ENCODE measurements around the gene STBD1.

The STBD1 gene

DNA sequence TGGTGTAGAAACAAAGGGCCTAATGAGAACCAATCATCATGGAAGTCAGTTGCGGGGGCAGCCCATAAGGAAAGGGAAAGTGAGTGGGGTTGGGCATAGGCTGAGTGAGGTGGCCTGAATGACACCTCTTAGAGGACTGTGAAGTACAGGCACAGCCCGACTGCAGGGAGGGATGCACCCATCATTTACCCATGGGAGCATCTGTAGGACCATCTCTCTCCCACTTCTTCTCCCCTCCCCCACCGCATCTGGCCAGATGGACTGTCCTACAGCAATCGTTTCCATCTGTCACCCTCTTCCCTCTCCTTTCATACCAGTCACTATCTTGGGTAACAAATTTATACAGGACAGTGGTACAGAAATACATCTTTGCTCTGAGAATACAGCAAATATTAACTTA is 4.2 kb downstream of the STBD1 start:
- peak; percentile 26 for DNase-seq
- Histone ChIP-seq H3K4me1 (peaks cover 19% of the 10 kb centered on the region), H3K27me3 (no peaks in the 10 kb centered on the region), H3K36me3 (no peaks in the 10 kb centered on the region), H3K4me3 (ENCODE audit: low read depth, low read length) (no peak overlapping the region), H3K9me3 (no peaks in the 10 kb centered on the region)
- no peak for TF ChIP-seq CTCF (IDR thresholded peaks at IDR 0.05; ENCODE audit: low read depth, low read length)

GRCh38 chr4:76311896-76312331 is 5.4 kb downstream of the STBD1 start:
- Histone ChIP-seq H3K9me3 (no peaks in the 10 kb centered on the region), H3K4me3 (ENCODE audit: low read depth, low read length) (no peak overlapping the region), H3K36me3 (no peaks in the 10 kb centered on the region), H3K27me3 (no peaks in the 10 kb centered on the region), H3K4me1 (peaks cover 19% of the 10 kb centered on the region)
- DNase-seq = no peak
- TF ChIP-seq CTCF (IDR thresholded peaks at IDR 0.05; ENCODE audit: low read depth, low read length) = no peak

GRCh38 chr4:76312457-76312856 is 5.9 kb downstream of the STBD1 start:
- no peaks in the 10 kb centered on the region for H3K36me3 ChIP-seq
- DNase-seq = no peak
- no peak overlapping the region for H3K4me3 ChIP-seq (ENCODE audit: low read depth, low read length)
- no peaks in the 10 kb centered on the region for H3K9me3 ChIP-seq
- peaks cover 19% of the 10 kb centered on the region for H3K4me1 ChIP-seq
- TF ChIP-seq CTCF (IDR thresholded peaks at IDR 0.05; ENCODE audit: low read depth, low read length) = no peak
- no peaks in the 10 kb centered on the region for H3K27me3 ChIP-seq

- Histone ChIP-seq H3K27me3 (no peaks in the 10 kb centered on the region; the same call in 1 of the 2 replicates), H3K36me3 (no peaks in the 10 kb centered on the region), H3K4me1 (peaks cover 15% of the 10 kb centered on the region), H3K4me3 (ENCODE audit: low read depth, low read length) (no peak overlapping the region), H3K9me3 (no peaks in the 10 kb centered on the region)
- no peak for TF ChIP-seq CTCF (IDR thresholded peaks at IDR 0.05; ENCODE audit: low read depth, low read length)
- no peak for DNase-seq
Measured at GRCh38 chr4:76313547-76313946, 7.0 kb downstream of the STBD1 start.

GRCh38 chr4:76315267-76315918 is 8.9 kb downstream of the STBD1 start:
- no peaks in the 10 kb centered on the region for H3K36me3 ChIP-seq
- H3K9me3 ChIP-seq = no peaks in the 10 kb centered on the region
- H3K4me1 ChIP-seq = peaks cover 7% of the 10 kb centered on the region

More at GRCh38 chr4:76315267-76315918, 8.9 kb downstream of the STBD1 start:
- Histone ChIP-seq H3K27me3 (no peaks in the 10 kb centered on the region; the same call in 1 of the 2 replicates), H3K4me3 (ENCODE audit: low read depth, low read length) (no peak overlapping the region)
- no peak for TF ChIP-seq CTCF (IDR thresholded peaks at IDR 0.05; ENCODE audit: low read depth, low read length)
- DNase-seq = no peak

Data from BE2C (cell line).